Measurements from ENCODE around the gene PRODH2. TPM values are rescaled to one million over a fixed set of nuclear protein-coding genes. Genes with fewer than 3 reads are reported as not detected.

PRODH2 gene, protein sequence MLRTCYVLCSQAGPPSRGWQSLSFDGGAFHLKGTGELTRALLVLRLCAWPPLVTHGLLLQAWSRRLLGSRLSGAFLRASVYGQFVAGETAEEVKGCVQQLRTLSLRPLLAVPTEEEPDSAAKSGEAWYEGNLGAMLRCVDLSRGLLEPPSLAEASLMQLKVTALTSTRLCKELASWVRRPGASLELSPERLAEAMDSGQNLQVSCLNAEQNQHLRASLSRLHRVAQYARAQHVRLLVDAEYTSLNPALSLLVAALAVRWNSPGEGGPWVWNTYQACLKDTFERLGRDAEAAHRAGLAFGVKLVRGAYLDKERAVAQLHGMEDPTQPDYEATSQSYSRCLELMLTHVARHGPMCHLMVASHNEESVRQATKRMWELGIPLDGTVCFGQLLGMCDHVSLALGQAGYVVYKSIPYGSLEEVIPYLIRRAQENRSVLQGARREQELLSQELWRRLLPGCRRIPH
- not detected in 2 replicates for total RNA-seq

DNA sequence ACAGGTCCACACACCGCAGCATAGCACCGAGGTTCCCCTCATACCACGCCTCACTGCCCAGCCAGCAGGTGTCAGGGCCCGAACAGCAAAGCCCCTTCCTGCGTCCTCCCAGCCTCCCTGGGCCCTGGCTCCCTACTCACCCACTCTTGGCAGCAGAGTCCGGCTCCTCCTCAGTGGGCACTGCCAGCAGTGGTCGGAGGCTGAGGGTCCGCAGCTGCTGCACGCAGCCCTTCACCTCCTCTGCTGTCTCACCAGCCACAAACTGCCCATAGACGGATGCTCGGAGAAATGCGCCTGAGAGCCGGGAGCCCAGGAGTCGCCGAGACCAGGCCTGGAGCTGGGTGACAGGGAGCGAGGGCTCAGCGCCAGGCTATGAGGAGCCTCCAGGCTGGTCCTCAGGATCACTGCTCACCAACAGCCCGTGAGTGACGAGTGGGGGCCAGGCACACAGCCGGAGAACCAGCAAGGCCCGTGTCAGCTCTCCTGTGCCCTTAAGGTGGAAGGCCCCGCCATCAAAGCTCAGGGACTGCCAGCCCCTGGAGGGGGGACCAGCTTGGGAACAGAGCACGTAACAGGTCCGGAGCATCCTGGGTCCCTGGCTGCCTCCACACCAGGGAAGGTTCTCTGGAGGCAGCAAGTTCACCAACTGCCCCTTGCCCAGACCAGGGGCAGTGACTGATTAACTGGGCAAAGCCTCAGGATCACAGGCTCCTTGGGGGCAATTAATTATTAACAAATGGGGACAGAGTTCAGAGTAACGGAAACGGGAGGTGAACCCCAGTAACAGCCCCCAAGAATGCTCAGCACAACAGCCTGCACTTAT is at the start of gene PRODH2:
TSS of gene PRODH2 (minus strand) at position 626 of the 823 bp plus-strand sequence. CDS start at position 586, 40 bp downstream.

DNA sequence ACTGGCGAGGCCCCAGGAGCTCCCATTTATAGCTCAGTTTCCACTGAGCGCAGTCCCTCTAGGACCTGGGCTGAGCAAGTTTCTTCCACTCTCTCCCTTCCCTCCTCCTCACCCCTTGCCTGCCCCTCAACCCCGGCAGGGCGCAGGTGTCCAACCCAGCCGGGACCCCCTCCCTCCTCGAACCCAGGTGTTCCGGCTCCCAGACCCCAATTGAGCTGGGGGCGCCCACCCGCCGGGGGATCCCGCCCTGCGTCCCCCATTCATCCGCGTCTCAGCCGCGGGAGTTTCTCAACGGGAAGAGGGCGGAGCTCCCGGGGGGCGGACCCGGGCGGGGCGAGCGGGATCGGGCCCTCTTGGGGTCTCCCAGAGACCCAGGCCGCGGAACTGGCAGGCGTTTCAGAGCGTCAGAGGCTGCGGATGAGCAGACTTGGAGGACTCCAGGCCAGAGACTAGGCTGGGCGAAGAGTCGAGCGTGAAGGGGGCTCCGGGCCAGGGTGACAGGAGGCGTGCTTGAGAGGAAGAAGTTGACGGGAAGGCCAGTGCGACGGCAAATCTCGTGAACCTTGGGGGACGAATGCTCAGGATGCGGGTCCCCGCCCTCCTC is 44.0 kb upstream of the PRODH2 start, which contains the start of gene KIRREL2:
TSS of gene KIRREL2 (plus strand) at position 366 of the 604 bp plus-strand sequence. CDS start at position 575, 209 bp downstream.

DNA sequence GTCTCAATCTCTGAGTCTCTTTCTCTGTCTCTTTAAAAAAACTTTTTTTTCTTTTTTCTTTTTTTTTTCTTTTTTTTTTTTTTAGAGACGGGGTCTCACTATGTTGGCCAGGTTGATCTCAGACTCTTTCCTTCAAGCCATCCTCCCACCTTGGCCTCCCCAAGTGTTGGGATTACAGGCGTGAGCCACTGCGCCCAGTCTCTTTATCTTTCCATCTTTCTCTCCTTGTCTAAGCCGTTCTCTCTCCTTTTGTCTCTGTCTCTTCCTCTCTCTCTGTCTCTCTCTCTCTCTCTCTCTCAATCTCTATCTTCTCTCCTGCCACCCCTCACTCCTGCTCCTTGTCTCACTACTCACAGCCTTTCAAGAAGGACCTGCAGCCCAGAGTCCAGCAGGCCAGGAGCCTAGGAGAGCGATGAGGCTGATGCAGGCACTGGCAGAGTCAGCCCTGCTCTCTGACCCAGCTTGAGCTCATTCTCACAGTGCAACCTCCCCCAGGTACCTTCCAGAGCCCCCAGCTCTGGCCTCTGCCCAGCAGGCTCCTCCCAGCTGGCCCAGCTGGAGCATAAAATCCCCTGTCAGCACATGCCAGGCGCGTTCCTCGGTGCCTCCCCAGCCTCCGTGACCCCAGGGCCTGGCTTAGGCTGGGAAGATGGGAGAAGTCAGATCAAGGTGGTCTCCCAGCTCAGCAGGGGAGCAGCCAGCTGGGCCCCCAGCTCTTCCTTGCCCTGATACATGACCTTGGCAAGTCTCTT is 39.6 kb upstream of the PRODH2 start, which contains the start of gene NPHS1:
TSS of gene NPHS1 (minus strand) at position 476 of the 752 bp plus-strand sequence. CDS start 667 bp downstream, outside the sequence.

DNA sequence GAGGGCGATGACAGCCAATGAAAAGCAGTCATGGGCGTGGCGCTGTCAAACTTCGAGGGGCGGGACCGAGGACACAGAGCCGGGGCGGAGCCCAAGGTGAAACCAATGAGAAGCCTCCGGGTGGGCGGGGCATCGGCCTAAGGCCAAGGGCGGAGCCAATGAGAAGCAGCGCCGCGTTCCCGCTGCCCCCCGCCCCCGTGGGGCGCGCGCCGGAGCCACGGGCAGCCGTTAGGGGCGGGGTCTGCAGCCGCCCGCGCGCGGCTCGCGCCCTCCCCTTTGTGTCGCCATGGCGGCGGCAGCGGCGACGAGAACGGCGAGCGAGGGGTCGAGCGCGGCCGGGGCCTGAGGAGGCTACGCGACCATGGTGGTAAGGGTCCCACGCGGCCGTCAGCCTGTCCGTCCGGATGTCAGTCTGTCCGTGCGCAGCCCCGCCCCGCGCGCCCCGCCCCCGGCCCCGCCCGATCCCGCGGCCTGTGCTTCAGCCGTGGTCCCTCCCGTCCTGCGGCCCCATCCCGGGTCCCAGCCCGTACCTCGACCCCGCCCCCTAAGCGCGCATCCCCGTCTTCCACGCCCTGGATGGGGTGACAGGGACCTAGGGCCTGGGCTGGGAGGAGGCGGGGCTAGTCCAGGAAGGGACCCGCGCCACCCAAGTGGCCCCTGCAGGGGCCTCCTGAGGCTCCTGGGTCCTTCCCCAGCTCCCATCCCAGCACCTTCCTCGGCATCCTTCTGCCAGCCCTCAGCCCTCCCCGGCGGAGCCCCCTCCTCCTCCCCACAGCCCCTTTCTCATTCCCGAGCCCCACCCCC is 37.1 kb downstream of the PRODH2 start, which contains the start of gene ARHGAP33:
TSS of gene ARHGAP33 (plus strand) at position 267 of the 804 bp plus-strand sequence. CDS start at position 362, 95 bp downstream.

DNA sequence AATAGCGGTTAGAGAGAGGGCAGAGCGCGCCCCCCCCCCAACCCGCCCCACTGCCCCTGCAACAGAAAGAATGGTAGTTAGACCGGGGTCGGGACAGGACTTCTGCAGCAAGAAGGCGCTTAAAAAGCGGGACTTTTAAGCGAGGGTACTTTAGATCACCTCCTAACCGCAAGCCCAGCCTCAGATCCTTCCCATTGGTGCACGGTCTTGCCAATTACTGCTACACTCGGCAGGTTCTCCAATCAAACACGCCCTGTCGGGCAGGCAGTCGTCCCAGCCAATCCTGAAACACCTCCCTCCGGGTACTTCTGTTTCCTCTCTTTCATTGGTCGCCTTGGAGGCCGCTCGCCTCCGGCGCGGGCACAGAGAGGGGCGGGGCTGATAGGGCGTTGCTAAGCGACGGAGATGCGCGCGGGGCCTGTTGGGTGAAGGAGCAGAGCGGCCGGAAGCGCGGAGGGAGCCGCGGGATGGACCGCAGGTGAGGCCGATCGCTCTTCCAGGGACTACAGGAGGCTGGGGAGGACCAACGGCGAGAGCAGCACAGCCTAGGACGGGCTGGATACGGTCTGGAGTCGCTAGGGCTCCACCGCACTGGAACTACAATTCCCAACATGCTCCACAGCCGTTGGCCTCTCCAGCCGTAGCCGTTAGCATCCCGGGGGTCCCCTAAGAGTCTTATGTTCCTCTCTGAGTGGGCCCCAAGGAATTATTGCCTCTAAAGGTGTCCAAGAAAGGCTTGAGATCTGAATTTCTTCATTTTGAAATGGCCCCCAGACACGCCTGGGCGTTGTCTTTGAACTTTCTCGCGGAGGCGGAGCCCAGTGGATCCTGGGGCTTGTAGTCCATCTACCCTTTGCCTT is 54.7 kb downstream of the PRODH2 start, which contains the start of gene PROSER3:
TSS of gene PROSER3 (plus strand) at position 428 of the 860 bp plus-strand sequence. CDS start at position 468, 40 bp downstream.

DNA sequence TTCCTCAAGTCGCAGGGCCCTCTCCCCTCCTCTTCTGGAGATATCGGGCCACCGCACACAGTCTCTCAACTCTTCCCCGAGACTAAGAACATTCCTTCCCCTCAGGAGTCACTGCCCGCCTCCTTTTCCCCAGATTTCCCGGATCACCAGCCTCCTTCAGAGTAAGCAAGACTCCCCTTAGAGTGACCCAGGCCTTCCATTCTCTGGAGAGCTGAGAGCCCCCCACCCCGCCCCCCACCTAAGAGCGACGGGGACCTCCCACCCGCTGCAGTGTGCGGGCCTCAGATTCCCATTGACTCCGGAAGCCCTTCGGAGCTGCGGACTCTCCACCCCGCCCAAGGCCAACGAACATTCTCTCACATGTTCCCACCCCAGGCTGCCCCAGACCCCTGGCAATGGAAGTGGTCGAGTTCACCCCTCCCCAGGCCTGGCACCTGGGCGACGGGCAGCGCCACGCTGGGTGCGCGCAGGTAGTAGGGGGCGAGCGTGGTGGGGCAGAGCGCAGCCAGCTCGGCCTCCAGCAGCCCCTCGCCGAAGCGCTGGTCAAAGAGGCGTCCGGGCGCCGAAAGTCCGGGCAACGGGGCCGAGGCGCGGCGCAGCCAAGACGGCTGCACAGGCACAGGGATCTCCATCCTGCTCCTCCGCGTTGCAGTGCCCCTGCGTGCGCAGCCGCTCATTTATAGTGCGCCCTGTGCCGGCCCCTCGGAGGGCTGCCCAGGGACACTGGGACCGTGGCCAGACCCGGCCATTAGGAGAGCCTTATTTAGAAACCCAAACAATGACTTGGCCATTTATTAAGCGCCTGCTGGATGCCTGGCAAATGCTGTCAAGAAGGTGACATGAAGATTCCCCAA is 56.0 kb downstream of the PRODH2 start, which contains the start of gene HSPB6:
TSS of gene HSPB6 (minus strand) at position 653 of the 854 bp plus-strand sequence. CDS start at position 632, 21 bp downstream.

Other genes with a start within 250 kb of the PRODH2 start
- not detected in 2 replicates for gene ATP4A, start 249.2 kb downstream of the PRODH2 start, total RNA-seq
- gene PMIS2, start 226.7 kb downstream of the PRODH2 start, total RNA-seq: not detected in 2 replicates
- 10.9 TPM in 2 replicates for gene HAUS5, start 200.1 kb downstream of the PRODH2 start, total RNA-seq
- gene RBM42, start 183.8 kb downstream of the PRODH2 start, total RNA-seq: 103 and 118 TPM in 2 replicates
- gene ETV2, start 171.1 kb downstream of the PRODH2 start, total RNA-seq: 0.35 and 0.51 TPM in 2 replicates
- 473 and 703 TPM in 2 replicates for gene COX6B1, start 164.5 kb downstream of the PRODH2 start, total RNA-seq
- gene UPK1A, start 146.3 kb downstream of the PRODH2 start, total RNA-seq: not detected in 2 replicates
- gene ZBTB32, start 108.3 kb downstream of the PRODH2 start, total RNA-seq: not detected in 2 replicates
- gene KMT2B, start 94.8 kb downstream of the PRODH2 start, total RNA-seq: 16.7 and 19.3 TPM in 2 replicates
- 6.3 and 6.7 TPM in 2 replicates for gene IGFLR1, start 70.4 kb downstream of the PRODH2 start, total RNA-seq
- gene U2AF1L4, start 67.4 kb downstream of the PRODH2 start, total RNA-seq: 7.9 and 9.1 TPM in 2 replicates
- gene PSENEN, start 67.2 kb downstream of the PRODH2 start, total RNA-seq: 45.9 and 62.3 TPM in 2 replicates
- gene LIN37, start 64.3 kb downstream of the PRODH2 start, total RNA-seq: 10.4 and 43.5 TPM in 2 replicates
- gene HSPB6, start 55.8 kb downstream of the PRODH2 start, total RNA-seq: 0.35 TPM in 1 of 2 replicates, not detected in the other
- gene PROSER3, start 54.7 kb downstream of the PRODH2 start, total RNA-seq: 6.5 and 19.5 TPM in 2 replicates
- gene ARHGAP33, start 37.3 kb downstream of the PRODH2 start, total RNA-seq: 5.6 and 7.5 TPM in 2 replicates
- gene NPHS1, start 39.7 kb upstream of the PRODH2 start, total RNA-seq: not detected in 2 replicates
- gene KIRREL2, start 44.1 kb upstream of the PRODH2 start, total RNA-seq: 0.14 TPM in 1 of 2 replicates, not detected in the other
- 1.9 and 2.8 TPM in 2 replicates for gene APLP1, start 55.7 kb upstream of the PRODH2 start, total RNA-seq
- 4.8 and 21.3 TPM in 2 replicates for gene NFKBID, start 87.7 kb upstream of the PRODH2 start, total RNA-seq
- gene HCST, start 89.7 kb upstream of the PRODH2 start, total RNA-seq: not detected in 2 replicates
- not detected in 2 replicates for gene TYROBP, start 95.5 kb upstream of the PRODH2 start, total RNA-seq
- gene LRFN3, start 123.5 kb upstream of the PRODH2 start, total RNA-seq: 6.5 and 10.8 TPM in 2 replicates
- gene SDHAF1, start 182.3 kb upstream of the PRODH2 start, total RNA-seq: 34.6 and 81.5 TPM in 2 replicates
- 2.9 and 3.9 TPM in 2 replicates for gene SYNE4, start 196.0 kb upstream of the PRODH2 start, total RNA-seq
- gene ALKBH6, start 201.4 kb upstream of the PRODH2 start, total RNA-seq: 38.7 and 48.2 TPM in 2 replicates
- 0.19 and 0.28 TPM in 2 replicates for gene CLIP3, start 220.0 kb upstream of the PRODH2 start, total RNA-seq
- gene THAP8, start 241.4 kb upstream of the PRODH2 start, total RNA-seq: 3.5 and 6.8 TPM in 2 replicates
- 4.3 and 5.4 TPM in 2 replicates for gene WDR62, start 242.1 kb upstream of the PRODH2 start, total RNA-seq